SW480 (cell line): Measurements from ENCODE around the gene SYT8.
"Not testable (repeated sequence)": the region's sequence is repeated elsewhere in the genome, so short reads cannot be mapped to it uniquely, and the experiment has no call there.

Source experiments
- DNase-seq: peaks from one replicate; pipeline ENCODE4 v3.0.0-alpha.2; 2016; ENCODE audit warnings: low spot score

SYT8 gene

GRCh38 chr11:1873813-1874150 lies 39.0 kb downstream of the SYT8 start:
- not testable (repeated sequence) for DNase-seq

DNA sequence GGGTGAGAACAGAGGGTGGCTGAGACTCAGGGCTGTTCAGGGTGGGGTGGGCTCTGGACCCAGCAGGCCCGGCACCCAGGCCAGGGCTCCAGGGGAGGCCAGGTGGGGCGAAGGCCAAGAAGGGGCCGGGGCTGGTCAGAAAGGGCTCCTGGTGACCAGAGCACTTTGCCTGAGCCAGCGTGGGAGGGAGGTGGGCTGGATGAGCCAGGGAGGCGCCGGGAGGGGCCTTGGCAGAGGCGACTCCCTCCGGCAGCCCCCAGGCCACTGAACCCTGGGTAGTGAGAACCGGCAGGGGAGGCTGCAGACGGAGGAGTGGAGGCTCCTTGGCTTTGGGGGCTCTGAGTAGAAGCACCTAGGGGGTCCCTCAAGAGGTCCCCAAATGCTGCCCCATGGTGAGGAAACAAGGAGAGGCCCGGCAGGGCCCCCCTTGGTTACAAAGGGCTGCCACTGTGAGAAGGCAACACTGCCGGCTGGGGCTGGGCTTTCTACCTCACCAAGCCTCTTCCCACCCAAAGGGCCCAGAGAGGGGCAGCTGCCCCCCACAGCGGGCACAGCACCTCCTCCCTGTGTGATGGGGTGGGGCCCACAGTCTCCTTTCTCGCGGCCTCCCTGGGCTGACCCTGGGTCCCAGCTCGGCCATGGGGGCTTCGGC lies 39.8 kb downstream of the SYT8 start:
- not testable (repeated sequence) for DNase-seq

DNA sequence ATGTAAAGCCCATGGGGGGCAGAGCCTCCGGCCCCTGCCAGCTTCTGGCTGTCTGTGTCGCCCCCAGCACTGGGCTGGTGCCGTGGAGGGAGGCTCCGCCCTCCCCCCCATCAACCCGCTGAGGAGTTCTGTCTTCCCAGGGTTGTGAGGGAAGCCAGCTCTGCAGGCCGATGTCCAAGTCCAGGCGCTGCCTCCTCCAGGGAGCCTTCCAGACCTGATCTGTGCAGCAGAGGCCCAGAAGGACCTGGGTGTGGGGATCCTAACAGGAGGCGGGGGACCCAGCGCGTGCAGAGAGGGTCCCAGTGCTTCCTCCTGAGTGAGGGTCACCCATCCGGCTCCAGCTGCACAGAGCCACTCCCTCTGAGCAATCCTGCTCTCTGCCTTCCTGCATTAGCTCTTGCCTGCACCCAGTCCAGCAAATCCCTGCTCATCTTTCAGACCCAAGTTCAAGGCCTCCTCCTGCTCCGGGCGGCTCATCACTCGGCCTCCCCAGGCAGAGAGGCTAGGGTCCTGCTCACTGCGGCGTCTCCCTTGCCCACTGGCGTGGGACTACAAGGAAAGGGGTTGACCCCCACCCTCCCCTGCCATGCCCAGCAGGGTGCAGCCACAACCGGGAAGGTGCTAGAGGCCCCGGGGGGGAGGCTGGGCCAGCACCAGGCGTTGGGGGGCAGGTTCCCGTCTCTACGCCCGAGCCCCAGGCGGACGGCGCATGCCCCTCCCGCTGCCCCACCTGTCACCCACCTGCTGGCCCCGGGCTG lies 40.5 kb downstream of the SYT8 start:
- DNase-seq: no peak

GRCh38 chr11:1875851-1876301 lies 41.1 kb downstream of the SYT8 start:
- DNase-seq: not testable (repeated sequence)

DNA sequence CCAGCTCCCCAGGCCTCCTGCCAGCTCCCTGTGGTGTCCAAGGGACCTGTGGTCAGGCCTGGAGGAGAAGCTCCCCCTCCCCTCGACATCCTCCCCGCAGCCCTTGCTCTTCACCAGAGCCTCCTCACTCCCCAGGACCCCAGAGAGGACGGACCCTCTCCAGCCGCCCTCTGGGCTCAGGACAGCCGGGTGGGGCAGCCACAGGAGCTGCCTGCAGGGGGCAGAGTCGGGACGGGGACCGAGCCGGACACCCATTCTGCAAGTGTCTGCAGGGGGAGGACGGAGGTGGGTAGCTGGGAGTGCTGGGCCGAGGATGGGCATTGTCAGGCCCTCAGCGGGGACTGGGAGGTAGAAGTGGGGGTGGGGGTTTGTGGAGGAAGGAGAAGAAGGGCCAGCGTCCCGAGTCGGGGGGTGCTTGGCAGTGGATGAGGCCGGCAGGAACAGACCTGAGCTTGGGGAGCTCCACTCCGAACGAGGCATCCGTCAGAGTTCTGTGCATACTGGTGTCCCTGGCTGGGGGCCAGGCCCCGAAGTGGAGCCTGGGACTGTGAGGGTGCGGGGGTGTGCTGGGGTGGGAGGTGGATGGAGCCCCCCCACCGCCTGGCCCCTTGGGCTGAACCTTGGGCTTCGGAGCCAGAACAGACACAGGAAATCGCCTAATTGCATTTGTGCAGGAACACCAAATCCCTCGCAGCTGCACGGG lies 41.7 kb downstream of the SYT8 start:
- DNase-seq: peak; percentile 8

GRCh38 chr11:1877211-1878136 lies 42.7 kb downstream of the SYT8 start:
- DNase-seq: no peak

GRCh38 chr11:1878137-1879031 lies 43.6 kb downstream of the SYT8 start:
- DNase-seq: no peak

DNA sequence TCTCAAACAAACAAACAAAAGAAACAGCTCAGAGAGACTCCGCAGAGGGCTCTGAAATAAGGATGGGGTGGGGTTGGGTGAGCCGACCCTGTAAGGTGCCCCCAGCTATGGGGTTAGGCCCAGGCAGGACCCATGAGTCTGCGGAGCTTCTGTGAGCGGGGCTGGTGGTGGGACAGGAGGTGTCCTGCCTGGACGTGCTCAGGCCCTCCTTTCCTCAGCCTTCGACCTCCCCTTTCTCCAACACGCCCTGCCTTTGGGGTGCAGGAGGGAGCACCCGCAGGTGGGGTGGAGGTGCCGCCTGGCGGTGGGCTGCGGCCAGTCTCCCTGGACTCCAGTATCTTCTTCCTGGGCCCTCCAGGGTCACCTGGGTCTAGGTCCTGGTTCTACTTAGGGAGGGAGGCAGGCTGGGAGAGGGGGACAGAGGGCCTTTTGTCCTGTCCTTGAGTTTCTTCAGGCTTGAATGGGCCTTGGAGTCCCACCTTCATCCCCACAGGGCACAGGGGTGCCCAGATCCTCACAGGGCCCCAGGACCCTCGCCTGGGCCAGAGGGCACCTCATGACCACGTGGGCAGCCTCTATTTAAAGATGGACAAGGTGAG lies 44.7 kb downstream of the SYT8 start:
- DNase-seq: no peak

DNA sequence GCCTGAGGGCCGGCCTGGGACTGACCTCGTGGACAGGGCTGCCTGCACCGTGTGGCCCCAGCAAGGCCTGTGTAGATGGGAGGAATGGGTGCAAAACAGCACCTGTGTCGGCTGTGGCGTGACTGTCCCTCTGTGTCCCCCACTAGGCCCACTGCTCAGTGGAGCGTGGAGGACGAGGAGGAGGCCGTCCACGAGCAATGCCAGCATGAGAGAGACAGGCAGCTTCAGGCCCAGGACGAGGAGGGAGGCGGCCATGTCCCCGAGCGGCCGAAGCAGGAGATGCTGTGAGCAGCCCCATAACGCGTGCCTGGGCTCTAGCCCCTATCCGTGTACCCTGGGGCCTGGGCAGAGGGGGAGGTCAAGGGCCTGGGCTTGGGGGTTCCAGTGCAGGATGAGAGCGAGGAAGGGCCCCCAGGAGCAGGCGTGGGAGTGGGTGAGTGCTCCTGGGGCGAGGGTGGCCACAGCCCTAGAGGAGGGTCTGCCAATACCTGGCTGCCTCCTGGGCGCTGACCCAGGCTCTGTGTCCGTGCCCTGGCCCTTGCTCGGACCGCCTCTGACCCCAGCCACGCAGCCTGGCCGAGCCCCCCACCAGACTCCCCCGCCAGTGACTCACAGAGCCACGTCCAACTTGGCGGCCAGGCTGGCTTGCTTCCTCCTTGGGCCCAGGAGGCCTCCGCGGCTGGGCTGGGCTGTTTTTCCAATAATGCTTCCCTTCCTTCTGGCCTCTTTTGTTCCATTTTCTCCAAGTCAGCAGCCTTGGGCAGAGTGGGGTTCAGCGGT lies 45.3 kb downstream of the SYT8 start:
- no peak for DNase-seq

DNA sequence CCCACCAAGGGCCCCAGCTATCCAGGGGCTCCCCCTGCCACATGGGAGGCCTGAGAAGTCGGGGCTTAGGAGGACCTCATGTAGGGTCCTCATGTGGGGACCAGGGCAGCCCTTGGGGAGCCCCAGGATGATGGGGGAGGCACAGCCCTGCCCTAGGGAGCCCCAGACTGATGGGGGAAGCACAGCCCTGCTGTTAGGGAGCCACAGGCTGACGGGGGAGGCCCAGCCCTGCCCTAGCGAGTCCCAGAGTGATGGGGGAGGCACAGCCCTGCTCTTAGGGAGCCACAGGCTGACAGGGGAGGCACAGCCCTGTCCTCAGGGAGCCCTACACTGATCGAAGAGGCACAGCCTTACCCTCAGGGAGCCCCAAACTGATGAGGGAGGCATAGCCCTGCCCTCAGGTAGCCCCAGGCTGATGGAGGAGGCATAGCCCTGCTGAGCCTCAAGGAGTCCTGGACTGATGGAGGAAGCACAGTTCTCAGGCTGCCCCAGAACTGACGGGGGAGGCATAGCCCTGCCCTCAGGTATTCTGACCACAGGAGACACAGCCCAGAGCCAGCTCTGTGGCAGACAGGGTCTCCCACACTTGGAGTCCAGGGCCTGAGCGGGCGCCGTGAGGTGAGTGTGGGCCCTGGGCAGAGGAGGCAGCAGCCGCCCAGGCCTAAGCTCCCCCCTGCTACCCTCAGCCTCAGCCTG lies 46.1 kb downstream of the SYT8 start:
- DNase-seq: no peak

DNA sequence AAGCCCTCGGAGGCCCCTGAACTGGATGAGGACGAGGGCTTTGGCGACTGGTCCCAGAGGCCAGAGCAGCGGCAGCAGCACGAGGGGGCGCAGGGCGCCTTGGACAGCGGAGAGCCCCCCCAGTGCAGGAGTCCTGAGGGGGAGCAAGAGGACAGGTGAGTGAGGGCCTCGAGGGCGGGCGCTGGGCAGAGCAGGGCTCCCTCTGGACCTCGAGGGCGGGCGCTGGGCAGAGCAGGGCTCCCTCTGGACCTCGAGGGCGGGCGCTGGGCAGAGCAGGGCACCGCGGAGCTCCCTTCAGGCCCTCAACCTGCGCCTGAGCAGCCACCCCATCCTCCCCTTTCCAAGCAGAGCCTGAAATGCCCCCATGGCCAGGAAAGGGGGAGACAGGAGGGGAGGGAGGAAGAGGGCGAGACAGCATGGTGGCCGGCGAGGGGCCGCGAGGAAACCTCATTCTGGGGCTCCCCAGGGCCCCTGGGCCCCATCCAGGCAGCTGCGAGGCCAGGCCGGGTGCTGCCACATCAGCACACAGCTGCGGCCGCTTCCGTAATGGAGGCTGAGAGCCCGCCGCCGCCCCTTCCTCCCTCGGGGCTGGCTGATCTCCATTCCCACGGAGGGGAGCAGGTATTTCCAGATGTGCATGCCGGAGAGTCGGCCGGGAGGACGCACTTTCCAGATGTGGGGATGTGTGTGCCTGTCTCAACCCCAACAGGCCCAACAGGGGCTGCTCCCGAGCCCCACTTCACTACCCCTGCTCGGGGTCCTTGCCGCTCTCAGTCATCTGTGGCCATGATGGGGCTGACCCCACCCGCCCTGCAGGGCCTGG lies 46.9 kb downstream of the SYT8 start:
- no peak for DNase-seq

- peak; percentile 42 for DNase-seq
Observed at GRCh38 chr11:1882265-1883238, 47.8 kb downstream of the SYT8 start.

DNA sequence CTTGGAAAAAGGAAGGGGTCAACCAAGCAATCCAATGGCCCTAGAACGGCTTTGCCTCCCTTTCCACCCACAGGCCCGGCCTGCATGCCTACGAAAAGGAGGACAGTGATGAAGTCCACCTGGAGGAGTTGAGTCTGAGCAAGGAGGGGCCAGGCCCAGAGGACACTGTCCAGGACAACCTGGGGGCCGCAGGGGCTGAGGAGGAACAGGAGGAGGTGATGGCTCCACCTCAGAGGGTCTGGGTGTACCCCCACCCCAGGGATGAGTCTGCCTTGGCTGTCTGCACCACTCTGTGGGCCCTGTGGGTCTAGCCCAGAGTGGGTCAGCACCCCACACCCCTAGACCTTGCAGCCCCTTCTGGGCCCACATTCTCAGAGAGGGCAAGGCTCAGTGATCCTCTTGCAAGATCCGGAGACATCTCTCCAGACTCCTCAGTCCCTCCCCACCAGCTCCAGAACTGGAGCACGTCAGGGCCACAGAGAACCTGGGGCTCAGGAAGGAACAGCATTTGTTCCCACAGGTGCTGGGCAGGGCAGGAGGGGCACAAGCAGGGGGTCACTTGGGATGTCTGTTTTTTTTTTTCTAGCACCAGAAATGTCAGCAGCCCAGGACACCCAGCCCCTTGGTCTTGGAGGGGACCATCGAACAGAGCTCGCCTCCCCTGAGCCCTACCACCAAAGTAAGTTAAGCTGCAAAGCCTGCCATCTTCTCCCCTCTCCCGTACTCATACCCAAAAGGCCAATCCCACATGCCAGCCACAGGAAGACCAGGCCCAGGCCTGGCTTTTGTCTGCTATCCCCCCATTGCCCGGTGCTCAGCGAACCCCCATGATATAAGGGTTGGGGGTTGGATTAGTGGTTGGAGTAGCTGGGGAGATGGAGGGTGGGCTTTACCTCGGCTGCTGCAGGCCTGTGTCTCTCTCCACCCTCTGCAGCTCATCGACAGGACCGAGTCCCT lies 48.8 kb downstream of the SYT8 start:
- DNase-seq: no peak

DNA sequence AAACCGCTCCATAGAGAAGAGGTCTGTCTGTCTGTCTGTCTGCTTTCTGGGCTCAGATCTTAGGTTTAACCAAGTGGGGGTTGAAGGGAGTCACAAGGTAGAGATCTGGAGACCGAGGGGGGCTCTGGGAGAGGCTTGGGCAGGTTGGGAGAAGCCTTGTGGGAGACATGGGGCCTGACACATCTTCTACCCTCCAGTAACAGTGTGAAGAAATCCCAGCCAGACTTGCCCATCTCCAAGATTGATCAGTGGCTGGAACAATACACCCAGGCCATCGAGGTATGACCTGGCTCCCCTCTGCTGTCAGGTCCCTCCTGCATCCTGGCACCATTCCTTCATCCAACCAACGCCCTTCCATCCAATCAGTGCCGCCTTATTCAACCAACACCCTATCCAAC lies 49.5 kb downstream of the SYT8 start:
- no peak for DNase-seq

DNA sequence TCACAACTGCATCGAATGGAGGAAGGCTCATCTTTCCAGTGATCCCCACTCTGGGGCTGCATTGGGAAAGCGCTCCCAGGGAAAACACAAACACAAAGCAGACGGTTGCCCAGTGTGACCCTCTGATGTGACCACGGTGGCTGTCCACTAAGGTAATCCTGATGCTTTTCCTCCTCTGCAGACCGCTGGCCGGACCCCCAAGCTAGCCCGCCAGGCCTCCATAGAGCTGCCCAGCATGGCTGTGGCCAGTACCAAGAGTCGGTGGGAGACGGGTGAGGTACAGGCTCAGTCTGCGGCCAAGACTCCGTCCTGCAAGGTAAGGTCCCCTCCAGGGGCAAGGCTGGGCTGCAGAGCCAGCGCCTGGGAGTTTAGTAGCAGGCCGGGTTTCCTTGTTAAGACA lies 51.8 kb downstream of the SYT8 start:
- not testable (repeated sequence) for DNase-seq
